Germinal center (tissue), 1 donor: ENCODE measurements around the gene SULT1B1.

Experiments
- DNase-seq: peaks from one replicate; pipeline ENCODE4 v3.0.0; 2012; ENCODE audit warnings: mixed read lengths, low spot score

The SULT1B1 gene

DNA sequence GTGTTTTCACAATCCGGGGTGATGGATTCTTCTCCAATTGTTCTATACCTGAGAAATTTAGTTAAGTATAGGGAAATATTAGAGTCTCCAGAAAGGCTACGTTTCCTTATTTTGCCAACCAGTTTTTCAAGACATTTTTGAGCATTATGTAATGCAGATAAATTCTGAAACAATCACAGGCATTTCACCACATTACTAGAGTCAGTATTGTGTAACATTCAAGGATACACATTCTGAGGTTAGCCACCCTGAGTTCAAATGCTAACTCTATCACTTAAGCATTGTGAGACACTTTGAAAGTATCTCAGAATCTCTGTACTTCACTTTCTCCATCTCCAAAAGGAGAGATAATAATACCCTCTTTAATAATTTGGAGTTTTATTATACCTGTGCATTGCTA is 10.6 kb downstream of the SULT1B1 start:
- no peak for DNase-seq

DNA sequence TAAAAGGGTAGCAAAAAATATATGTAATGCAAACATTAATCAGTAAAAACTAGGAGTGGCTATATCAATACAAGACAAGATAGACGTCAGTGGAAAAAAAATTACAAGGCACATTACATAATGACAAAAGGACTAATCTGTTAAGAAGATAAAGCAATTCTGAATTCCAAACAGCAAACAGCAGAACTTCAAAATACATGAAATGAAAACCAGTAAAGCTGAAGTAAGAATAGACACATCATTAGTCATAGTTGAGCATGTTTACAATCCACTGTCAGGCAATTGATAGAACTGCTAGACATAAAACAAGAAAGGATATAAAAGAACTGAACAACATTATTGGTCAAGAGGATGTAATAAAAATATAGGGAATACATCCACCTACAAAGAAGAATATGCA is 12.2 kb downstream of the SULT1B1 start:
- DNase-seq: no peak

DNA sequence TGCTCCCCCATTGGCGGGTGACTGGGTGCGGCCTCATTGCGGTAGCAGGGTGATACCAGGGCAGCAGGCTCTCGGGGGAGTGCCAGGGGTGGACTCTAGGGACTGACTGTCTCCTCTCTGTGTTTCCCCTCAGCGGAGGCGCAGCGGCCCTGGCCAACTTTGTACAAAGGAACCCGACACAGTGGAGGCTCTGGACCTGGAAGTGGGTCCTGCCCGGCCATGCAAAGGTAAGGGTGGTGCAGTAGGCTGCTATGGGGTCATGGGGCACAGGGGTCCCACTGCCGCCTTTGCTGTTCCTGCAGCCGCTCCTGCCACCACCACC is 16.3 kb downstream of the SULT1B1 start:
- no peak for DNase-seq

DNA sequence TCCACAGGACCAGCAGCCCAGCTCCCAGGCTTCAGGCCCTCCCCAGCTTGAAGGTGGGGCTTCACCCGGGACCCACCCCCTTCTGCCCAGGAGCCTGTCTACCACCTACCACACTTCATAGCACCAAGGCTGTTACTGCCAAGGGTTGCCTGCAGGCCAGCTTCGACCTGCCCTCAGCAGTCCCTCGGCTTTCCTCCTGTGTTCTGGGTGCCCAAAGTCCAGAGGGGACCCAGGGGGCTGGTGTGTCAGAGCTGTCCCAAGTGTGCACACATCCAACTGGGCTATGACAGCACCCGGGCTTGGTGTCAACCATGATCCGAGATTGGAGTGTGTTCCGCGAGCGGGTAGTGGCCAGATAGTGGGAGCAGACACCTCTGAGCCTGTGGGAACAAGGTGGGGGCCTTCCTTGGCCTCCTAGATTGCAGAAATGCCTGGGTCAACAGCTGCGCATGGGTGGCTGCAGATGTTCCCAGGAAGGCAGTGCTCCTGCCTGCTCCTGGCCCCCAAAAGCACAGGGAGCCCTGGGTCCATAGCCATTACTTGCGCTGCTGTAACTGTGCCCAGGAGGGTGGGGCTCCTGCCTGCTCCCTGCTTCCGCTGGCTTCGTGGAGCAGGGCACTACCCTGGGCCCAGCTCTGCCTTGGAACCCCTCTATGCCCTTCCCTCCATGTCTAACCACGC is 16.8 kb downstream of the SULT1B1 start:
- DNase-seq: no peak

DNA sequence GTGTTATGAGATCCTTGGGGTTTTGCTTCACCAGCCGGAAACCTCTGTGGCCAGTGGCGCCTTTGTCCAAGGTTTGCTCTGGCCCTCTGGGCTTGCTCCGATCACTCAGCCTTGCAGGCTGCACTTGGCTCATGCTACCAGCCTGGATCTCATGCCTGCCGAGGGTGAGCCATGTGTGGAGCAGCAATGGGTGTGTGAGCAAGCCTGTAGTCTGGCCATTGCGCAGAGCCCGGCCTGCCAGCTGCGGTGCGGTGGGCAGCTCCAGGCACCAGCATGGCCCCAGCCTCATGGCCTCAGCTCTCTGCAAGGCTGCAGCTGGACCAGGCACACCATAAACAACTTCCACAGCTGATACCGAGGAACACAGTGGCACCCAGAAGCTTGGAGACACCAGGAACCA is 17.8 kb downstream of the SULT1B1 start:
- no peak for DNase-seq

DNA sequence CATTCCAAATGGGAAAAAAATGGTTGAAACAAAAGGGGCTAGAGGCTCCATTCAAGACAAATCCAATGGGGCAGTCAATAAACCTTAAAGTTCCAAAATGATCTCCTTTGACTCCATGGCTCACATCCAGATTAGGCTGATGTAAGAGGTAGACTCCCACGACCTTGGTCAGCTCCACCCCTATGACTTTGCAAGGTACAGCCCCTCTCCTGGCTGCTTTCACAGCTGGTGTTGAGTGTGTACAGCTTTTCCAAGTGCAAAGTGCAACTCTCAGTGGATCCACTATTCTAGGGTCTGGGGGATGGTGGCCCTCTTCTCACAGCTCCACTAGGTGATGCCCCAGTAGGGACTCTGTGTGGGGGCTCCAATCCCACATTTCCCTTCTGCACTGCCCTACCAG is 21.5 kb downstream of the SULT1B1 start:
- no peak for DNase-seq

DNA sequence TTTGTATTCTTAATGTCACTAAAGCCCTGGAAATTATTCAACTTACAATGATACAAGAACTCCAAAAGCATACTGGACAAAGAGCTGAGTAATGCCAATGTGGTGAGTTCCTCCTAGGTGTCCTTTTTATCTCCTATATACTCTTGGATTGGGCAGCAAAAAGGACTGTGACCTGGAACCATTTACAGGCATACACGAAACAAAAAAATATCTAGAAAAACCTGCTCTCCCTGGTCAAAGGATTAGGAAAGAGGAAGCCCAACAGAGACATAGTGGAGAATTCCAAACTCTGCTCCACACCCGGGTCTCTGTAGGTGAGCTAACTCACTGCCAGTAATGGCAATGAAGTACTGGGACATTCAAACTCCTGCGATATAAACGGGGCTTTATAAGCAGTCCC is 25.3 kb downstream of the SULT1B1 start:
- DNase-seq: no peak

DNA sequence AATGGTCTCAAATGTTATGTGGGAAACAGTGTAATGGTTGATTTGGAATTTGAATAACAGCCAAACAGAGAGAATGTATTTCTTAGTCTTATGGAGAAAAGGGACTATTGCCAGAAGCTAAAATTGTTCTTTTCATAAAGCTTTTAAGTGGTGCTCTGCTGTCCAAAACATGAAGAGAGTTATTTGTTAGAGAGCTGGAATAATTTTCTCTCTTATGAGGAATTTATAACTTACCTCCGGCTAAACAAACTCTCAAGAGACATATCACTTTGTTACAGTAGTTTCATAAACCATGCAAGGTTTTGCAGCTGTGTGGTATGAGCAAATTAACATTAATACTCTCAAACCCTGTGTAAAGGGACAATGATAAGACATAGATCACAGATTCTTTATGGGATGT is 28.6 kb downstream of the SULT1B1 start:
- DNase-seq: no peak

DNA sequence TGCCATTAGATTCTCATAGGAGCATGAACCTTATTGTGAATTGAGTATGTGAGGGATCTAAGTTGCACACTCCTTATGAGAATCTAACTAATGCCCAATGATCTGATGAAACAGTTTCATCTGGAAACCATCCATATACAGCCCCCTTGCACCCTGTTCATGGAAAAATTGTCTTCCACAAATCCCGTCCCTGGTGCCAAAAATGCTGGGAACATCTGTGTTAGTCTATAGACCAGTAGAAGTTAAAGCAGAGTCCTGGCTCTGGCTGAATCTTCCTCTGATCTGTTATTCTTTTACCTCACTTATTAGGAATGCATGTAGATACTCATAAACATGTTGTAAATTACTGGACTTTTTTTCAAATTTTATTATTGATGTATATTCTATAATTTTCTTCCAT is 29.2 kb downstream of the SULT1B1 start:
- no peak for DNase-seq

DNA sequence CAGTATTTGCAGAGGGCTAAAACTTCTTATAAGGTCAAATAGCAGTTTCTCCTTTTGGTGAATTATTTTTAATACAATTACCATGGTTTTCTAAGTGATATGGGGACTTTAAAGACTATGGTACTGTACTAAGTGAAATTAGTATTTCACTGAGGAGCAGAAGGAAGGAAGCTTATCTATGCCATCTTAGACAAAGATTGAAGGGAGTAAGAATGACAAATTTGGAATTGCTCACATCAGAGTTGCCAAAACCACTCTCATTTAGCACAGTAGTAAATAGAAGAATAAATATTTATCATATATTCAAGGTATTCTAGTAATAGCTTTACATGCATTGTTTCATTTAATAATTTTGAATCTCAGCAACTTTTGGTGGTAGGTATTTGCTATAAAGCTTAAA is 30.4 kb downstream of the SULT1B1 start:
- no peak for DNase-seq

DNA sequence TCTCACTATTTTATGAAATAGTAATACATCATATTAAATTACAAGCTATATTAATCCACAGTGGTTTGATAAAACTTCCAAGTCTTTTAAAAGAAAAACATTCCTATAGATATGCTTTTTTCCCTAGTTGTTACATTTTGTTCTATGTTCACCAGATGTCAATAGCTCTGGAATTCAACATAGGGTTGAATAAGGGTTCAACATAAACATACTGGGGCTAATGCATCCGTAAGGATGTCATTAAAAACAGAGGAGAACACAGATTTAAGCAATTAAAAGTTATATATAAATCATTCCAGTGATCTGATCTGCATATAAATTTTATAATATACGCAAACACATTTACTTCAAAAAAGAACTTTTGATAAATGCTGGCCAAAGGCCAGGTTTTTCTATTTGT is 32.5 kb downstream of the SULT1B1 start:
- no peak for DNase-seq

DNA sequence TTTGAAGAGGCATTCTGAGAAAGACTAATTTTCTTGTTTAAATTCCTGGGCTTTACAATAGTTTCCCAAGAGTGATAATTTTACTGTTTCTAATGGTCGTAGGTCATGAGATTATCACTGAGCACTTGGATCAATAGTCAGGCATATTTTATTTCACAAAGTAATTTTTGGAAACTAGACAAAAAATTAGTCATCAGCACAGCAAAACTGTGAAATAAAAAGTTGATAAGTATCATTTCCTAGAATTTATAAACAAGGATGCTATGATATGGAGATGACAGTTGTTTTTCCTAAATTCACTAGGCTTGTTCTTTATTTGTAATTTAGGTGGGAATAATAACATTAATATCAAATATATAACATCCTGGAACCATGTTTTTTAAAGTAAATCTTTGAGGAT is 33.0 kb downstream of the SULT1B1 start:
- no peak for DNase-seq

DNA sequence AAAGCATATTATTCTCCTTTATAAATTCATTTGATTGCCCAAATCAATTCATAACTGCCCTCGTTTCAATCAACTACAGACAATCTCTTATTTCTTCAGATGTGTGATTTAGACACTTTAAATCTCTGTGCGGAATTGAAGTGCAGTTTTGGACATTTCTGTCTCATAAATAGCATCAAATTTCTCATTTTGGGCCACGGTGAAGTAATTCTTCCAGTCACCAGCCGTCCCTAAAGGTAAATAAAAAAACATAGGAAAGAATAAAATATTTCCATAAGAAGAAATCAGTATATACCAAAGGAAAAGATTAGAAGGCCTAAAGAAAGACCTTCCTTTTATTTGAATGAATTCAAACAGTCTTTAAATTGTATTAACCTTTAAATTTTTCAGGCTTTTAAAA is 33.4 kb downstream of the SULT1B1 start:
- no peak for DNase-seq

DNA sequence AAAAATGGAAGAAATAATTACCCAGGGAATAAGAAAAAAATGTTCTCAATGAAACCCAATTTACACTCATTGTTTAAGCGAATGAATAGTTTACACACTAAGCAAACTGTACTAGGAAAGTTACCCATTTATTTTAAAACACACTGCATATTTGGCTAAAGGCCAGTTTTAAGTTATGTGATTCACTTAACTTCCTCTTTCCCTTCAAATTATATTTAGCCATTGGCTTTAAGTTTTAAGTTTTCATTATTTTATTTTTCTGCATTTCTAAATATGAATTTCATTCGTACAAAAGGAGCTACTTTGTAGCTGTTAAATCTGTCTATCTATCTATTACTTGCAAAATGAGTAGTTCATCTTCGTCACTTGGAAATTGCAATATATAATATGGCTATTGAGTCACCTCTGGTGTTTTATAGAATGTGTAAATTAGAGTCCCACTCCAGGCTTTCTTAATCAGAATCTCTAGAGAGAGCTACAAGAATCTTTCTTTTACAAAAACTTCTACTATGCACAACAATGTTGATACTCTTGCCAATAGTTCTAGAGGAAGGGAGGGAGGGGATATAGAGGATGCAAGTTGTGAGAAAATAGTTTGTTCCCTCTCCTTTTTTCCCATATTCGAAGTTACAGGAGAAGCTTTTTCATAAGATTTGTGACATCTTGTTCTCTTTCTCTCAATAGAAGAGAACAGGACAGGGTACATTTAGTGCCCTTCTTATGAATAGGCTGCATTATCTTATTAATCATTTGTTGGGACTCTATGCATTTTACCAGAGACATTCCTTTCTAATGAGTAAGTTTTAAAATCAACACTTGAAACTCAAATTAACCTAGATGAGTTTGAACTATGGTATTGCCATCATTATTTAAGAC is 41.8 kb downstream of the SULT1B1 start:
- DNase-seq: no peak

DNA sequence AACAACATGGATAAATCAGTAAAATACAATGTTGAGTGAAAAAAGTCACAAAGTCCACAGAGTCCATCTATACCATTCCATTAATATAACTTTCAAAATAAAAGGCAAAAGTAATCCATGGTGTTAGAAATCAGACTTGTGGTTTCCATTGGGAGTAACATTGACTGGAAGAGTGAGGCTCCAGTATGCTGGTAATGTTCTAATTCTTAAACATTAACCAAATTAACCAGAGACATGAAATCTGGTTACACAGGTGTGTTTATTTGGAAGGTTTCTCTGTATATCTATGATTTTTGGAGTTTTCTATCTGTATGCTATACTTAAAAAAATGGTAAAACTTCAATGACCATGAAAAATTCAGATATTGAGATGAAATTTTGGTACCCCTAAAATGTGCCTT is 42.6 kb downstream of the SULT1B1 start:
- DNase-seq: no peak

DNA sequence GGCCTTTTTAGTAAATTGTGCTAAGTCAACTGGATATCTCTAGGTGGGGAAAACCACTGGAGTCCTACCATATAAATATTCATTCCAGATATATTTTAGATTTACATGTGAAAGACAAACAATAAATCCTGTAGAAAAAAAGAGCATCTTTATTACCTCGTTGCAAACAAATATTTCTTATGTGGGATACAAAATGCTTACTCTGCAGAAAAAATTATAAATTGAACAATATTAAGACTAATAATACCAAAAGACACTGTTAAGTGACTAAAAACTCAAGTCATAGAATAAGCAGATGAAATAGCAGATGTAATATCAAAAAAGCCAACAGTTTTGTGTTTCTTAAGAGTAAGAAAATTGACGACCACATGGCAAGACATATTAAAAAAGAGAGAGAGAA is 43.8 kb downstream of the SULT1B1 start:
- no peak for DNase-seq

DNA sequence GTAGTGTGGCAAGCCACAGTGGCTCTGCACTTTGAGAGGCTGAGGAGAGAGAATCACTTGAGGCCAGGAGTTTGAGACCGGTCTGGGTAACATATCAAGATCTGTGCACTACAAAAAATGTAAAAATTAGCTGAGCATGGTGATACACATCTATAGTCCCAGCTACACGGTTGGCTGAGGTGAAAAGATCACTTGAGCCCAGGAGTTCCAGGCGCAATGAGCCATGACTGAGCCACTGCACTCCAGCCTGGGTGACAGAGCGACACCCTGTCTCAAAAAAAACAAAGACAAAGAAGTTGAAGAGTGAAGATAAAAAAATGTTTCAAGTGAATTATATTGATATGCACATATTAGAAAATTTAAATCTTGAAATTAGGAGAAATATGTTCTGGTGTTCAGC is 46.3 kb downstream of the SULT1B1 start:
- no peak for DNase-seq

DNA sequence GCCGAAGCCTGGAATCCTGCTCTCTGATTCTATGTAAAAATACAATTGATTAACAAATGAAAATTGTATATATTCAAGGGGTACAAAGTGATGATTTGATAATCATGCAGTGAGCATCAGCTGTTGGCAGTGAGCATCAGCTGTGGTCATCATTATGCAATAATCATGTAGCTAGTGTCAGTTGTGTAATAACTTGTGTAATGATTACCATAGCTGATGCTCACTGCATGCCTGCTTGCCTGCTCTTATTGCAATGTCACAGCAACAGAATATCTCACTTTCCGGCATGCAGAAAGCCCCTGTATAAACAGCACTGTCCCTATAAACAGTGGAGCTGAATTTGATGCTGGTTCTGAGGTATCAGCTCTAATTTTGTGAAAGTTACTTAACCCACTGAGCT is 46.8 kb downstream of the SULT1B1 start:
- no peak for DNase-seq

DNA sequence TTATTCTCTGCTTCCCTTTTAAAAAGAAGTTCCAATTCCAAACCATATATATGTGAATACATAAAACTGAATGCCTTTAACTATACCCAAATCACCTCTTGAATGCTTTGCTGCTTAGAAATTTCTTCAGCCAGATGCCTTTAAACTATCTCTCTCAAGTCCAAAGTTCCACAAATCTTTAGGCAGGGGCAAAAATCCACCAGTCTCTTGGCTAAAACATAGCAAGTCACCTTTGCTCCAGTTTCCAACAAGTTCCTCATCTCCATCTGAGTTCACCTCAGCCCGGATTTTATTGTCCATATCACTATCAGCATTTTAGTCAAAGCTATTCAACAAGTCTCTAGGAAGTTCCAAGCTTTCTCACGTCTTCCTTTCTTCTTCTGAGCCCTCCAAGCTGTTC is 49.8 kb downstream of the SULT1B1 start:
- DNase-seq: no peak

DNA sequence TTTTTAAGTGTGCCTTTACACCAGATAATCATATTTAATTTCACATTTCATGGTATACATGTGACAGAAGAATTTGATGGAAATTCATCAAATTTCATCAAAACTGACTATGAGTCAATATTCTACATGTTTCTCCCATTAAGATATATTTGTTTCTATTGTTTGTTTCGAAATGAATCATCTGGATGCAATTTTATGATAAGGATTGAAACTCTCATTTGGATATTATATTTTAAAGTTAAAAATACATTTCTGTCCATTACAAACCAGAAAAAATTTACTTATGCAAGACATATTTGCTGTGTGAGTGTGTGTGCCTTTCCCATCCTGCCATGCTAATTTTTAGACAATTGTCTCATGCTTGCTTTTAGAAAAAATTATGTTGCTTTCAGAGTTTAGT is 52.2 kb downstream of the SULT1B1 start:
- no peak for DNase-seq

DNA sequence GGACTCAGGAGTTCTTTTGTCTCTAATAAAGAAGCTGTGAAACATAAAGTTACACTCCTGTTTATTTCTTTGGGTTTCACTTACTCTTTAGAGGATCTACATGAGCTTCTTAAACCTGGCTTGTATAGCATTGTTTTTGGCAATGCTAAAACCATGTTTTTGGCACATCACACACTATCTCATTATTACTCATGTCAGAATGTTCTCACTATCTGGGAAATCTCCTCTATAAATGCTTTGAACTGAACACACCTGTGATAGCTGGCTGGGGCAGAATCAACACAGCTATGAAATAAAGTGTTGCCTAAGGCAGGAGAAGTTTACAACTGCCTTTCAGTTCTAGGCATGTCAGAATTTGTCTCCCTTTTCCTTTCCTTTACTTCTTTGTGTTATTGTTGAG is 52.6 kb downstream of the SULT1B1 start:
- DNase-seq: no peak

DNA sequence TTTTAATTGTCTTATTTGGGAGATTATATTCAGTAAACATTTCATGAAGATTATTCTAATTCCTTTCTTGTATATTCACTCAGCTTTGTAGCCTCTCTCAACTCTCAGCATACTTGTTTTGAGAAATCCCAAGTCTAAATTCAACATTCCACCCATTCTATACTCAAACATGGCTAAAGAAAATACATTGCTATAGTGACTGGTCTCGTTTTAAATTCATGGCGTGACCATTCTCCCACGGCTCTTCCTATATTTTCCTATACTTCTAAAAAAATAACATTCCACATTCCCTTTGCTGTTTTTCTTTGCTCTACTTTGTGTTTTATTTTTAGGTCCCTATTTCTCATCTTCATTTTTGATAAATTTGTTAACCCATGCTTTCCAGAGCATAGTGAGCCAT is 58.2 kb downstream of the SULT1B1 start:
- DNase-seq: no peak

DNA sequence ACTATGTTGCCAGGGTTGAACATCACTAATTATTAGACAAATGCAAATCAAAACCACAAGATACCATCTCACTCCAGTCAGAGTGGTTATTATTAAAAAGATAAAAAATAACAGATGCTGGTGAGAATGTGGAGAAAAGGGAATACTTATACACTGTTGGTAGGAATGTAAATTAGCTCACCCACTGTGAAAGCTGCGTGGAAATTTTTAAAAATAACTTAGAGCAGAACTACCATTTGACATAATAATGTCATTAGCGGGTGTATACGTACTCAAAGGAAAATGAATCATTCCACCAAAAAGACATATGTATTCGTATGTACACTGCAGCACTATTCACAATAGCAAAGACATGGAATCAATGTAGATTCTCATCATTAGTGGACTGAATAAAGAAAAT is 58.7 kb downstream of the SULT1B1 start:
- DNase-seq: no peak
